ENCODE data around the gene PRIMA1. TPM values are rescaled to one million over a fixed set of nuclear protein-coding genes. Genes with fewer than 3 reads are reported as not detected.

The PRIMA1 gene
- total RNA-seq, 1 experiment from 2014 or later = 4.9 TPM

- Mint-ChIP-seq H3K27me3 (ENCODE audit: low read depth) (no peaks in the 10 kb centered on the region), H3K9me3 (peaks cover 17% of the 10 kb centered on the region), H3K36me3 (peaks cover 13% of the 10 kb centered on the region; the same call in 1 of the 2 replicates), H3K4me1 (peaks cover 3% of the 10 kb centered on the region; the same call in 1 of the 2 replicates), H3K4me3 (no peak overlapping the region), H3K27ac (no peak overlapping the region)
- POLR2A ChIA-PET = no interaction called here
- ATAC-seq (peak; percentile 60), DNase-seq (ENCODE audit: low spot score) (no peak)
- TF ChIP-seq ATF3 (CRISPR knock-in tag; conservative IDR thresholded peaks at IDR 0.05) (no peak), ZNF671 (CRISPR knock-in tag; IDR thresholded peaks at IDR 0.05) (no peak), SOX15 (CRISPR knock-in tag; IDR thresholded peaks at IDR 0.05) (no peak), RELA (CRISPR knock-in tag; IDR thresholded peaks at IDR 0.05; ENCODE audit: borderline replicate concordance) (no peak), HMGXB4 (CRISPR knock-in tag; IDR thresholded peaks at IDR 0.05) (no peak), ZBTB21 (CRISPR knock-in tag; IDR thresholded peaks at IDR 0.05; ENCODE audit: borderline replicate concordance) (no peak), ZNF396 (CRISPR knock-in tag; IDR thresholded peaks at IDR 0.05; ENCODE audit: borderline replicate concordance) (no peak)
- TF ChIP-seq, protein P1, sequence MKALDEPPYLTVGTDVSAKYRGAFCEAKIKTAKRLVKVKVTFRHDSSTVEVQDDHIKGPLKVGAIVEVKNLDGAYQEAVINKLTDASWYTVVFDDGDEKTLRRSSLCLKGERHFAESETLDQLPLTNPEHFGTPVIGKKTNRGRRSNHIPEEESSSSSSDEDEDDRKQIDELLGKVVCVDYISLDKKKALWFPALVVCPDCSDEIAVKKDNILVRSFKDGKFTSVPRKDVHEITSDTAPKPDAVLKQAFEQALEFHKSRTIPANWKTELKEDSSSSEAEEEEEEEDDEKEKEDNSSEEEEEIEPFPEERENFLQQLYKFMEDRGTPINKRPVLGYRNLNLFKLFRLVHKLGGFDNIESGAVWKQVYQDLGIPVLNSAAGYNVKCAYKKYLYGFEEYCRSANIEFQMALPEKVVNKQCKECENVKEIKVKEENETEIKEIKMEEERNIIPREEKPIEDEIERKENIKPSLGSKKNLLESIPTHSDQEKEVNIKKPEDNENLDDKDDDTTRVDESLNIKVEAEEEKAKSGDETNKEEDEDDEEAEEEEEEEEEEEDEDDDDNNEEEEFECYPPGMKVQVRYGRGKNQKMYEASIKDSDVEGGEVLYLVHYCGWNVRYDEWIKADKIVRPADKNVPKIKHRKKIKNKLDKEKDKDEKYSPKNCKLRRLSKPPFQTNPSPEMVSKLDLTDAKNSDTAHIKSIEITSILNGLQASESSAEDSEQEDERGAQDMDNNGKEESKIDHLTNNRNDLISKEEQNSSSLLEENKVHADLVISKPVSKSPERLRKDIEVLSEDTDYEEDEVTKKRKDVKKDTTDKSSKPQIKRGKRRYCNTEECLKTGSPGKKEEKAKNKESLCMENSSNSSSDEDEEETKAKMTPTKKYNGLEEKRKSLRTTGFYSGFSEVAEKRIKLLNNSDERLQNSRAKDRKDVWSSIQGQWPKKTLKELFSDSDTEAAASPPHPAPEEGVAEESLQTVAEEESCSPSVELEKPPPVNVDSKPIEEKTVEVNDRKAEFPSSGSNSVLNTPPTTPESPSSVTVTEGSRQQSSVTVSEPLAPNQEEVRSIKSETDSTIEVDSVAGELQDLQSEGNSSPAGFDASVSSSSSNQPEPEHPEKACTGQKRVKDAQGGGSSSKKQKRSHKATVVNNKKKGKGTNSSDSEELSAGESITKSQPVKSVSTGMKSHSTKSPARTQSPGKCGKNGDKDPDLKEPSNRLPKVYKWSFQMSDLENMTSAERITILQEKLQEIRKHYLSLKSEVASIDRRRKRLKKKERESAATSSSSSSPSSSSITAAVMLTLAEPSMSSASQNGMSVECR (CRISPR knock-in tag; IDR thresholded peaks at IDR 0.05; ENCODE audit: borderline replicate concordance) = no peak
- CTCF ChIA-PET = interaction anchor here (0.8 to 1.4 kb wide), 4 partner anchors 8 to 202 kb away, joined by 3 to 4 read pairs (median 4); no protein-coding TSS in a partner anchor
Measured at GRCh38 chr14:93700928-93701327, 87.4 kb downstream of the PRIMA1 start.

DNA sequence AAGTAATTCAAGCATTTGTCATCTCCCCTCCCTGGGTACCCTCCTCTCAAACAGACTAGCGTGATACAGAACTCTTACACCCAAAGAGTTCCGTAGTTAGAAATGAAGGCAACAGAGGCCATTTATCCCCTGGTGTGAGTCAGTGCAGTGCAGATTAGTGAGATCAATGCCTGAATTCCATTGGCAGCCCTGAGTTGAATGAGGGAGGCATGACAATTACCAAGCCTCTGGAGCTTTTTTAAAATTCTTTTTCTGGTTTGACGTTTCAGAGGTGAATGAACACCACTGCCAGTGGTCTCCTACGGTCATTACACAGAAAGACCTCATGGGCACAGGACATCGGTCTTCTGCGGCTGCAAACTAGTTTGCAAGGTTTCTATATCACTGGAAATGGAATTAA lies 94.4 kb downstream of the PRIMA1 start:
- H3K4me3 Mint-ChIP-seq = no peak overlapping the region
- peak overlapping the region; percentile 70 for H3K27ac Mint-ChIP-seq
- H3K36me3 Mint-ChIP-seq = peaks cover 11% of the 10 kb centered on the region; the same call in 1 of the 2 replicates
- peaks cover 49% of the 10 kb centered on the region for H3K4me1 Mint-ChIP-seq
- ATAC-seq (peak; percentile 79), DNase-seq (ENCODE audit: low spot score) (no peak)
- H3K27me3 Mint-ChIP-seq (ENCODE audit: low read depth) = no peaks in the 10 kb centered on the region
- no peak for TF ChIP-seq OVOL2 (CRISPR knock-in tag; IDR thresholded peaks at IDR 0.05; ENCODE audit: borderline replicate concordance)
- TF ChIP-seq TP53 (CRISPR knock-in tag; IDR thresholded peaks at IDR 0.05) = no peak
- TF ChIP-seq, protein P2, sequence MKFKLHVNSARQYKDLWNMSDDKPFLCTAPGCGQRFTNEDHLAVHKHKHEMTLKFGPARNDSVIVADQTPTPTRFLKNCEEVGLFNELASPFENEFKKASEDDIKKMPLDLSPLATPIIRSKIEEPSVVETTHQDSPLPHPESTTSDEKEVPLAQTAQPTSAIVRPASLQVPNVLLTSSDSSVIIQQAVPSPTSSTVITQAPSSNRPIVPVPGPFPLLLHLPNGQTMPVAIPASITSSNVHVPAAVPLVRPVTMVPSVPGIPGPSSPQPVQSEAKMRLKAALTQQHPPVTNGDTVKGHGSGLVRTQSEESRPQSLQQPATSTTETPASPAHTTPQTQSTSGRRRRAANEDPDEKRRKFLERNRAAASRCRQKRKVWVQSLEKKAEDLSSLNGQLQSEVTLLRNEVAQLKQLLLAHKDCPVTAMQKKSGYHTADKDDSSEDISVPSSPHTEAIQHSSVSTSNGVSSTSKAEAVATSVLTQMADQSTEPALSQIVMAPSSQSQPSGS (CRISPR knock-in tag; IDR thresholded peaks at IDR 0.05; ENCODE audit: borderline replicate concordance, low read depth) = no peak
- no peak for TF ChIP-seq ZNF671 (CRISPR knock-in tag; IDR thresholded peaks at IDR 0.05)
- no peak for TF ChIP-seq JUN (CRISPR knock-in tag; IDR thresholded peaks at IDR 0.05)
- TF ChIP-seq ATF3 (CRISPR knock-in tag; conservative IDR thresholded peaks at IDR 0.05) = no peak
- TF ChIP-seq, protein P3, sequence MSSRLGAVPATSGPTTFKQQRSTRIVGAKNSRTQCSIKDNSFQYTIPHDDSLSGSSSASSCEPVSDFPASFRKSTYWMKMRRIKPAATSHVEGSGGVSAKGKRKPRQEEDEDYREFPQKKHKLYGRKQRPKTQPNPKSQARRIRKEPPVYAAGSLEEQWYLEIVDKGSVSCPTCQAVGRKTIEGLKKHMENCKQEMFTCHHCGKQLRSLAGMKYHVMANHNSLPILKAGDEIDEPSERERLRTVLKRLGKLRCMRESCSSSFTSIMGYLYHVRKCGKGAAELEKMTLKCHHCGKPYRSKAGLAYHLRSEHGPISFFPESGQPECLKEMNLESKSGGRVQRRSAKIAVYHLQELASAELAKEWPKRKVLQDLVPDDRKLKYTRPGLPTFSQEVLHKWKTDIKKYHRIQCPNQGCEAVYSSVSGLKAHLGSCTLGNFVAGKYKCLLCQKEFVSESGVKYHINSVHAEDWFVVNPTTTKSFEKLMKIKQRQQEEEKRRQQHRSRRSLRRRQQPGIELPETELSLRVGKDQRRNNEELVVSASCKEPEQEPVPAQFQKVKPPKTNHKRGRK (CRISPR knock-in tag; IDR thresholded peaks at IDR 0.05; ENCODE audit: borderline replicate concordance) = no peak
- no peak for TF ChIP-seq FOXP4 (CRISPR knock-in tag; IDR thresholded peaks at IDR 0.05)
- TF ChIP-seq ZNF263 (CRISPR knock-in tag; IDR thresholded peaks at IDR 0.05; ENCODE audit: low read depth) = no peak
- no peak for TF ChIP-seq FOXK1 (CRISPR knock-in tag; IDR thresholded peaks at IDR 0.05)
- TF ChIP-seq IRF2 (CRISPR knock-in tag; IDR thresholded peaks at IDR 0.05; ENCODE audit: borderline replicate concordance, low read depth) = no peak
- no peak for TF ChIP-seq IRF1 (CRISPR knock-in tag; IDR thresholded peaks at IDR 0.05)
- CTCF ChIA-PET = interaction anchor here (1.0 kb wide), 1 partner anchor 39 kb away, joined by 5 read pairs; no protein-coding TSS in a partner anchor
- peaks cover 11% of the 10 kb centered on the region for H3K9me3 Mint-ChIP-seq
- POLR2A ChIA-PET = no interaction called here
